Neural progenitor cell (in vitro differentiated cells): Measurements from ENCODE around the gene ZFR2.

Source experiments
- CTCF ChIP-seq: fragments of 200-600 bp; sonication (generic); IDR thresholded peaks from 2 replicates; pipeline ENCODE4 v1.5.1; 2017; ENCODE audit warnings: antibody characterized with exemption, mild to moderate bottlenecking
- EZH2phosphoT487 ChIP-seq: fragments of 200-600 bp; sonication (generic); IDR thresholded peaks from 2 replicates; pipeline ENCODE4 v1.6.1; 2017; ENCODE audit warnings: antibody characterized with exemption

- TF ChIP-seq CTCF (no peak), EZH2phosphoT487 (no peak)
Measured at GRCh38 chr19:3809881-3810707, 58.7 kb downstream of the ZFR2 start.
